ENCODE results near the gene SAMM50. TPM values are rescaled to one million over a fixed set of nuclear protein-coding genes. Genes with fewer than 3 reads are reported as not detected.

SAMM50 gene
- total RNA-seq, 1 donor from 2014 or later: 48.0 TPM

DNA sequence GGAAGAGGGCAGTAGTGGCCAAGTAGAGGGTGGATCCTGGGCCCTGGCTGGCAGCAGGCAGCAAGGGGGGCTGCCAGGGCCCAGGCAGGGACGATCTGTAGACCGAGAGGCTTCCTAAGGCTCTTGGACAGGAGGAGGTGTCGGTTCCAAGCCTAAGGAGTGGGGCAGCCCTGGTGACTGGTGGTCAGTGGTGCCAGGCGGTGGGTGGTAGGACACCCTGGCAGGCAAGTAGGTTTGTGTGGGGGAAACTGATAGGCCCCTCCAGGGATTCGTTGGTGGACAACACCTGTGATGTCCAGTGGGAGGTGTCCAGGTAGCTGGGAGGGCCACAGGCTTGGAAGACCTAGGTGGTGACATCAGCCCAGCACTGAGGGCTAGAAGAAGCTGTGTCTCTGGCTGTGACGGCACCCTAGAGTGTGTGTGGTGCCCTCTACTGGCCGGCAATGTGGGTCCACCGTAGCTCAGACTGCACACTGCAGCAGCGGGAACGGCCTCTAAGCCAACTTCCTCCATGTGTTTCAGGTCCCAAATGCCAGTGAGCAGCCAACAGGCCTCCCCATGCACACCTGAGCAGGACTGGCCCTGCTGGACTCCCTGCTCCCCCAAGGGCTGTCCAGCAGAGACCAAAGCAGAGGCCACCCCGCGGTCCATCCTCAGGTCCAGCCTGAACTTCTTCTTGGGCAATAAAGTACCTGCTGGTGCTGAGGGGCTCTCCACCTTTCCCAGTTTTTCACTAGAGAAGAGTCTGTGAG is 9.4 kb upstream of the SAMM50 start:
- Mint-ChIP-seq H3K4me3 (ENCODE audit: unreplicated experiment) (no peak overlapping the region), H3K9me3 (ENCODE audit: unreplicated experiment) (no peaks in the 10 kb centered on the region), H3K36me3 (ENCODE audit: unreplicated experiment) (peaks cover 15% of the 10 kb centered on the region), H3K27ac (ENCODE audit: unreplicated experiment) (no peak overlapping the region), H3K27me3 (ENCODE audit: unreplicated experiment) (peaks cover 3% of the 10 kb centered on the region), H3K4me1 (ENCODE audit: low read depth, unreplicated experiment) (no peaks in the 10 kb centered on the region)
- DNase-seq: peak; percentile 83
- TF ChIP-seq, protein P1, sequence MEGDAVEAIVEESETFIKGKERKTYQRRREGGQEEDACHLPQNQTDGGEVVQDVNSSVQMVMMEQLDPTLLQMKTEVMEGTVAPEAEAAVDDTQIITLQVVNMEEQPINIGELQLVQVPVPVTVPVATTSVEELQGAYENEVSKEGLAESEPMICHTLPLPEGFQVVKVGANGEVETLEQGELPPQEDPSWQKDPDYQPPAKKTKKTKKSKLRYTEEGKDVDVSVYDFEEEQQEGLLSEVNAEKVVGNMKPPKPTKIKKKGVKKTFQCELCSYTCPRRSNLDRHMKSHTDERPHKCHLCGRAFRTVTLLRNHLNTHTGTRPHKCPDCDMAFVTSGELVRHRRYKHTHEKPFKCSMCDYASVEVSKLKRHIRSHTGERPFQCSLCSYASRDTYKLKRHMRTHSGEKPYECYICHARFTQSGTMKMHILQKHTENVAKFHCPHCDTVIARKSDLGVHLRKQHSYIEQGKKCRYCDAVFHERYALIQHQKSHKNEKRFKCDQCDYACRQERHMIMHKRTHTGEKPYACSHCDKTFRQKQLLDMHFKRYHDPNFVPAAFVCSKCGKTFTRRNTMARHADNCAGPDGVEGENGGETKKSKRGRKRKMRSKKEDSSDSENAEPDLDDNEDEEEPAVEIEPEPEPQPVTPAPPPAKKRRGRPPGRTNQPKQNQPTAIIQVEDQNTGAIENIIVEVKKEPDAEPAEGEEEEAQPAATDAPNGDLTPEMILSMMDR (IDR thresholded peaks at IDR 0.05; ENCODE audit: partially characterized antibody, unreplicated experiment): peak; percentile 65

GRCh38 chr22:43946384-43946667 is 8.9 kb upstream of the SAMM50 start:
- H3K36me3 Mint-ChIP-seq (ENCODE audit: unreplicated experiment): peaks cover 15% of the 10 kb centered on the region
- peaks cover 3% of the 10 kb centered on the region for H3K27me3 Mint-ChIP-seq (ENCODE audit: unreplicated experiment)
- H3K4me1 Mint-ChIP-seq (ENCODE audit: low read depth, unreplicated experiment): no peaks in the 10 kb centered on the region
- no peak overlapping the region for H3K4me3 Mint-ChIP-seq (ENCODE audit: unreplicated experiment)
- no peaks in the 10 kb centered on the region for H3K9me3 Mint-ChIP-seq (ENCODE audit: unreplicated experiment)
- no peak overlapping the region for H3K27ac Mint-ChIP-seq (ENCODE audit: unreplicated experiment)
- TF ChIP-seq, protein P1 (IDR thresholded peaks at IDR 0.05; ENCODE audit: partially characterized antibody, unreplicated experiment): no peak
- no peak for DNase-seq

GRCh38 chr22:43948836-43949406 is 6.3 kb upstream of the SAMM50 start:
- Mint-ChIP-seq H3K9me3 (ENCODE audit: unreplicated experiment) (no peaks in the 10 kb centered on the region), H3K4me1 (ENCODE audit: low read depth, unreplicated experiment) (peaks cover under 1% of the 10 kb centered on the region), H3K36me3 (ENCODE audit: unreplicated experiment) (peaks cover 3% of the 10 kb centered on the region), H3K27ac (ENCODE audit: unreplicated experiment) (no peak overlapping the region), H3K27me3 (ENCODE audit: unreplicated experiment) (peaks cover 1% of the 10 kb centered on the region), H3K4me3 (ENCODE audit: unreplicated experiment) (no peak overlapping the region)
- TF ChIP-seq, protein P1 (IDR thresholded peaks at IDR 0.05; ENCODE audit: partially characterized antibody, unreplicated experiment): no peak
- no peak for DNase-seq

DNA sequence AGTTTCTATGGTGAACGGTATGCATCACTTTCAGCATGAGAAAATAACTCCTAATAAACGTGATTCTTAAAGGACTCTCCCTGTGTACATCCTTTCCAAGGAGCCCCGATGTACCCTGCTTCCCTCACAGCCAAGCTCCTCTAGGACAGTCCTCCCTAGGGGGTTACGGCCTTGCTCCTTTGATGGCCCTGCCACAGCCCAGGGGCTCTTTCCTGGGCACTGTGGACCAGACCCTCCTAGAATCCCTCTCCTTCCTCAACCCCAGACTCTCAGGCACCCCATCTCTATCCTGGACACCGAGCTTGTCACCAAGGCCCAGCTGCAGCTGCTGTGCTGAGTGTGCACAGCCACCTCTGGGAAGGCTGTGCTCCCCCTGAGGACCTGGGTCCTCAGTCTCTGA is 3.9 kb upstream of the SAMM50 start:
- Mint-ChIP-seq H3K27me3 (ENCODE audit: unreplicated experiment) (peaks cover 9% of the 10 kb centered on the region), H3K4me3 (ENCODE audit: unreplicated experiment) (no peak overlapping the region), H3K27ac (ENCODE audit: unreplicated experiment) (no peak overlapping the region), H3K9me3 (ENCODE audit: unreplicated experiment) (peaks cover 4% of the 10 kb centered on the region), H3K4me1 (ENCODE audit: low read depth, unreplicated experiment) (peaks cover 16% of the 10 kb centered on the region), H3K36me3 (ENCODE audit: unreplicated experiment) (no peaks in the 10 kb centered on the region)
- TF ChIP-seq, protein P1 (IDR thresholded peaks at IDR 0.05; ENCODE audit: partially characterized antibody, unreplicated experiment): no peak
- no peak for DNase-seq

DNA sequence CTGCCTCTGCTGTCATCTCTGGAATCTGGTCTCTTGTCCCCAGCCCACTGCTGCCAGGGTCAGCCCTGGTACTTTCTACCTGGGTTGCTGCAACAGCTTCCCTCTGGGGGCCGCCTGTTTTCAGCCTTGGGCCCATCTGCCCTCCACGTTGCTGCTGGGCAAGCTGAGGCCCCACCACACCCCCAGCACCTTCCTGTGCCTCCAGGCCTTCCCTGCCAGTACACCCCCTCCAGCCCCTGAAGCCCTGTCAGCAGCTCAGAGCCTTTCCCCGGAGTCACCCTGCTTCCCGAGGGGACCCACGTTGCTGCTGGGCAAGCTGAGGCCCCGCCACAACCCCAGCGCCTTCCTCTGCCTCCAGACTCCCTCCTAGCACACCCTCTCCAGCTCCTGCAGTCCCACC is 3.3 kb upstream of the SAMM50 start:
- no peak overlapping the region for H3K4me3 Mint-ChIP-seq (ENCODE audit: unreplicated experiment)
- peaks cover 9% of the 10 kb centered on the region for H3K27me3 Mint-ChIP-seq (ENCODE audit: unreplicated experiment)
- TF ChIP-seq, protein P1 (IDR thresholded peaks at IDR 0.05; ENCODE audit: partially characterized antibody, unreplicated experiment): no peak
- H3K4me1 Mint-ChIP-seq (ENCODE audit: low read depth, unreplicated experiment): peaks cover 19% of the 10 kb centered on the region
- no peaks in the 10 kb centered on the region for H3K36me3 Mint-ChIP-seq (ENCODE audit: unreplicated experiment)
- no peak overlapping the region for H3K27ac Mint-ChIP-seq (ENCODE audit: unreplicated experiment)
- no peak for DNase-seq
- H3K9me3 Mint-ChIP-seq (ENCODE audit: unreplicated experiment): peaks cover 4% of the 10 kb centered on the region

Measured in glutamatergic neuron (in vitro differentiated cells).